BLaER1 treated with 17β-estradiol and CSF1 and Interleukin-3, amounts not matched to agents 10 nM and 100 nM (cell line): ENCODE results near the gene TRPC4.
A peak's percentile ranks its signal among the peaks of the same experiment; 100 is the strongest.

Source experiments
- H3K27ac ChIP-seq, 11 experiments: shearing (Covaris generic); formaldehyde crosslinking; 2 replicates each; pipeline ENCODE4 v1.8.1; 2022
- H3K27me3 ChIP-seq, 11 experiments: shearing (Covaris generic); formaldehyde crosslinking; 2 replicates each; pipeline ENCODE4 v1.8.1; 2022
- H3K36me3 ChIP-seq, 11 experiments: shearing (Covaris generic); formaldehyde crosslinking; 2 replicates each; pipeline ENCODE4 v1.8.1; 2022
- H3K4me1 ChIP-seq, 10 experiments: shearing (Covaris generic); formaldehyde crosslinking; 2 replicates each; pipeline ENCODE4 v1.8.1; 2022
- H3K4me2 ChIP-seq, 11 experiments: shearing (Covaris generic); formaldehyde crosslinking; 2 replicates each; pipeline ENCODE4 v1.8.1; 2022
- H3K4me3 ChIP-seq, 10 experiments: shearing (Covaris generic); formaldehyde crosslinking; 2 replicates each; pipeline ENCODE4 v1.8.1; 2022
- H3K9ac ChIP-seq, 11 experiments: shearing (Covaris generic); formaldehyde crosslinking; 2 replicates each; pipeline ENCODE4 v1.8.1; 2022
- H3K9me3 ChIP-seq, 11 experiments: shearing (Covaris generic); formaldehyde crosslinking; replicated peaks in 1 of 11; 2 replicates each; pipeline ENCODE4 v1.8.1; 2022
- H4K20me1 ChIP-seq, 11 experiments: shearing (Covaris generic); formaldehyde crosslinking; 2 replicates each; pipeline ENCODE4 v1.8.1; 2022
- Cebpa-rat ChIP-seq, 11 experiments: shearing (Covaris generic); IDR thresholded peaks; 2 replicates each; pipeline ENCODE4 v1.8.1; 2022

The TRPC4 gene

GRCh38 chr13:37716420-37717195, 153.0 kb downstream of the TRPC4 start:
- Histone ChIP-seq H4K20me1 (no peaks in the 10 kb centered on the region), H3K27ac (no peak overlapping the region), H3K36me3 (no peaks in the 10 kb centered on the region), H3K4me2 (peak overlapping the region; percentile 4 to 49 (median 21); a peak in 15 of 22 replicates), H3K4me3 (no peak overlapping the region), H3K27me3 (no peaks in the 10 kb centered on the region), H3K9ac (no peak overlapping the region), H3K4me1 (peaks cover 8 to 22% (median 18%) of the 10 kb centered on the region in 10 experiments; a peak in 17 of 20 replicates), H3K9me3 (peaks cover 0 to 8% (median 0%) of the 10 kb centered on the region in 11 experiments; a peak in 4 of 22 replicates)
- no peak for TF ChIP-seq Cebpa-rat (IDR thresholded peaks at IDR 0.05)

- Histone ChIP-seq H3K4me2 (peak overlapping the region; percentile 2 to 49 (median 36); a peak in 12 of 22 replicates), H3K4me1 (peaks cover 8 to 22% (median 18%) of the 10 kb centered on the region in 10 experiments; a peak in 17 of 20 replicates), H3K36me3 (no peaks in the 10 kb centered on the region), H4K20me1 (no peaks in the 10 kb centered on the region), H3K4me3 (no peak overlapping the region), H3K27ac (no peak overlapping the region), H3K27me3 (no peaks in the 10 kb centered on the region), H3K9ac (no peak overlapping the region), H3K9me3 (peaks cover 0 to 8% (median 0%) of the 10 kb centered on the region in 11 experiments; a peak in 4 of 22 replicates)
- no peak for TF ChIP-seq Cebpa-rat (IDR thresholded peaks at IDR 0.05)
Observed at GRCh38 chr13:37715606-37716015, 154.0 kb downstream of the TRPC4 start.

- no peaks in the 10 kb centered on the region for H3K36me3 ChIP-seq
- H3K4me2 ChIP-seq, result no peak overlapping the region
- H3K4me3 ChIP-seq, result no peak overlapping the region
- no peaks in the 10 kb centered on the region for H4K20me1 ChIP-seq
- no peak for TF ChIP-seq Cebpa-rat (IDR thresholded peaks at IDR 0.05)
- no peak overlapping the region for H3K9ac ChIP-seq
- no peaks in the 10 kb centered on the region for H3K27me3 ChIP-seq
- H3K4me1 ChIP-seq, result no peaks in the 10 kb centered on the region
- no peaks in the 10 kb centered on the region for H3K9me3 ChIP-seq
- no peak overlapping the region for H3K27ac ChIP-seq
Observed at GRCh38 chr13:37709318-37709717, 160.3 kb downstream of the TRPC4 start.

- no peak overlapping the region for H3K9ac ChIP-seq
- H3K36me3 ChIP-seq, result no peaks in the 10 kb centered on the region
- no peaks in the 10 kb centered on the region for H4K20me1 ChIP-seq
- no peak overlapping the region for H3K4me2 ChIP-seq
- H3K27ac ChIP-seq, result no peak overlapping the region
- no peak for TF ChIP-seq Cebpa-rat (IDR thresholded peaks at IDR 0.05)
- H3K27me3 ChIP-seq, result no peaks in the 10 kb centered on the region
- H3K9me3 ChIP-seq, result no peaks in the 10 kb centered on the region
- no peak overlapping the region for H3K4me3 ChIP-seq
- H3K4me1 ChIP-seq, result peaks cover 0 to 2% (median 0%) of the 10 kb centered on the region in 10 experiments; a peak in 2 of 20 replicates
Observed at GRCh38 chr13:37707739-37708500, 161.7 kb downstream of the TRPC4 start.

- H3K9ac ChIP-seq, result no peak overlapping the region
- H3K27me3 ChIP-seq, result no peaks in the 10 kb centered on the region
- no peak overlapping the region for H3K27ac ChIP-seq
- no peak for TF ChIP-seq Cebpa-rat (IDR thresholded peaks at IDR 0.05)
- H3K4me2 ChIP-seq, result no peak overlapping the region
- no peaks in the 10 kb centered on the region for H3K9me3 ChIP-seq
- no peak overlapping the region for H3K4me3 ChIP-seq
- no peaks in the 10 kb centered on the region for H4K20me1 ChIP-seq
- peaks cover 0 to 21% (median 10%) of the 10 kb centered on the region in 10 experiments; a peak in 12 of 20 replicates for H3K4me1 ChIP-seq
- H3K36me3 ChIP-seq, result no peaks in the 10 kb centered on the region
Observed at GRCh38 chr13:37706041-37706440, 163.5 kb downstream of the TRPC4 start.

GRCh38 chr13:37701972-37702371, 167.6 kb downstream of the TRPC4 start:
- no peaks in the 10 kb centered on the region for H4K20me1 ChIP-seq
- H3K36me3 ChIP-seq, result no peaks in the 10 kb centered on the region
- no peak for TF ChIP-seq Cebpa-rat (IDR thresholded peaks at IDR 0.05)
- H3K9me3 ChIP-seq, result no peaks in the 10 kb centered on the region
- H3K9ac ChIP-seq, result peak overlapping the region in 2 of 11 experiments; percentile 24 to 61; a peak in 1 of 22 replicates
- peaks cover 0 to 38% (median 13%) of the 10 kb centered on the region in 10 experiments; a peak in 12 of 20 replicates for H3K4me1 ChIP-seq
- peak overlapping the region in 5 of 11 experiments; percentile 54 to 89 (median 70); a peak in 10 of 22 replicates for H3K4me2 ChIP-seq
- no peak overlapping the region for H3K4me3 ChIP-seq
- no peaks in the 10 kb centered on the region for H3K27me3 ChIP-seq
- peak overlapping the region in 7 of 11 experiments; percentile 5 to 80 (median 48); a peak in 9 of 22 replicates for H3K27ac ChIP-seq

- Histone ChIP-seq H3K9ac (peak overlapping the region in 4 of 11 experiments; percentile 11 to 66 (median 44); a peak in 5 of 22 replicates), H3K4me1 (peaks cover 0 to 38% (median 13%) of the 10 kb centered on the region in 10 experiments; a peak in 12 of 20 replicates), H3K27ac (peak overlapping the region in 7 of 11 experiments; percentile 11 to 80 (median 48); a peak in 9 of 22 replicates), H3K4me2 (peak overlapping the region in 7 of 11 experiments; percentile 7 to 89 (median 69); a peak in 13 of 22 replicates), H3K9me3 (no peaks in the 10 kb centered on the region), H3K4me3 (no peak overlapping the region), H3K36me3 (no peaks in the 10 kb centered on the region), H3K27me3 (no peaks in the 10 kb centered on the region), H4K20me1 (no peaks in the 10 kb centered on the region)
- TF ChIP-seq Cebpa-rat (IDR thresholded peaks at IDR 0.05), result no peak
Observed at GRCh38 chr13:37701306-37701705, 168.3 kb downstream of the TRPC4 start.

- peak overlapping the region in 4 of 11 experiments; percentile 11 to 66 (median 44); a peak in 5 of 22 replicates for H3K9ac ChIP-seq
- no peak overlapping the region for H3K4me3 ChIP-seq
- no peaks in the 10 kb centered on the region for H4K20me1 ChIP-seq
- no peak for TF ChIP-seq Cebpa-rat (IDR thresholded peaks at IDR 0.05)
- no peaks in the 10 kb centered on the region for H3K36me3 ChIP-seq
- no peaks in the 10 kb centered on the region for H3K27me3 ChIP-seq
- H3K4me1 ChIP-seq, result peaks cover 0 to 38% (median 13%) of the 10 kb centered on the region in 10 experiments; a peak in 12 of 20 replicates
- peak overlapping the region in 7 of 11 experiments; percentile 11 to 80 (median 48); a peak in 10 of 22 replicates for H3K27ac ChIP-seq
- peak overlapping the region in 7 of 11 experiments; percentile 7 to 89 (median 69); a peak in 13 of 22 replicates for H3K4me2 ChIP-seq
- no peaks in the 10 kb centered on the region for H3K9me3 ChIP-seq
Observed at GRCh38 chr13:37700887-37701286, 168.7 kb downstream of the TRPC4 start.

- H3K27me3 ChIP-seq, result no peaks in the 10 kb centered on the region
- no peak overlapping the region for H3K4me3 ChIP-seq
- no peak overlapping the region for H3K4me2 ChIP-seq
- H3K27ac ChIP-seq, result no peak overlapping the region
- no peak for TF ChIP-seq Cebpa-rat (IDR thresholded peaks at IDR 0.05)
- no peak overlapping the region for H3K9ac ChIP-seq
- H3K4me1 ChIP-seq, result peaks cover 0 to 9% (median 0%) of the 10 kb centered on the region in 10 experiments; a peak in 7 of 20 replicates
- no peaks in the 10 kb centered on the region for H4K20me1 ChIP-seq
- H3K36me3 ChIP-seq, result no peaks in the 10 kb centered on the region
- no peaks in the 10 kb centered on the region for H3K9me3 ChIP-seq
Observed at GRCh38 chr13:37695200-37695599, 174.4 kb downstream of the TRPC4 start.
